Lower leg skin (tissue), 3 donors: ENCODE measurements around the gene CDRT15.

ENCODE experiments used
- CTCF ChIP-seq, 3 donors: fragments of 450-650 bp; IDR thresholded peaks; one replicate each; pipeline ENCODE4 v1.5.1; 2016; ENCODE audit warnings: antibody characterized with exemption in 3 of 3, mild to moderate bottlenecking in 3 of 3, moderate library complexity in 2 of 3
- POLR2A ChIP-seq, 2 donors: fragments of 450-650 bp; IDR thresholded peaks; one replicate each; pipeline ENCODE4 v1.6.1; 2016 to 2017; ENCODE audit warnings: antibody characterized with exemption in 2 of 2, mild to moderate bottlenecking in 1 of 2, moderate library complexity in 1 of 2

GRCh38 chr17:14197586-14197985 lies 39.1 kb downstream of the CDRT15 start:
- TF ChIP-seq CTCF (IDR thresholded peaks at IDR 0.05) (no peak), POLR2A (IDR thresholded peaks at IDR 0.05) (no peak)
